Caco-2 (cell line): ENCODE results near the gene KAT5. TPM values are rescaled to one million over a fixed set of nuclear protein-coding genes. Genes with fewer than 3 reads are reported as not detected.

Experiments
- BruUV-seq: library from RNA; stranded (reverse); fragments of 400-500 nt; replicated peaks from 2 replicates; lab custom pipeline; 2021; lab: Mats Ljungman, UMichigan
- CTCF ChIA-PET: fragments of 300-600 bp; sonication (Branson Sonifier 250); formaldehyde crosslinking; loops from one replicate; lab custom pipeline; 2022; ENCODE audit warnings: antibody characterized with exemption; lab: Charles Lee
- POLR2A ChIA-PET: fragments of 300-600 bp; sonication (Branson Sonifier 250); formaldehyde crosslinking; loops from one replicate; lab custom pipeline; 2022; ENCODE audit warnings: antibody characterized with exemption; lab: Charles Lee
- DNase-seq, 2 experiments: peaks; one replicate each; pipeline versions ENCODE4 v3.0.0 to v3.0.0-alpha.2; 2020 to 2022
- H3K27me3 ChIP-seq: replicated peaks from 2 replicates; pipeline ENCODE4 v1.6.0; 2011; ENCODE audit warnings: low read length; ENCODE audit not compliant: control insufficient read depth, insufficient read depth
- H3K36me3 ChIP-seq: 2 replicates; pipeline ENCODE4 v1.5.1; 2011; ENCODE audit warnings: low read length; ENCODE audit not compliant: control insufficient read depth, insufficient read depth
- H3K4me1 ChIP-seq: fragments of 250-450 bp; sonication (Bioruptor Pico); 2 replicates; pipeline ENCODE4 v1.5.1; 2020; ENCODE audit warnings: mild to moderate bottlenecking
- H3K4me3 ChIP-seq: 2 replicates; pipeline ENCODE4 v1.5.1; 2011; ENCODE audit warnings: low read depth, mild to moderate bottlenecking, control low read depth, low read length
- H3K9me3 ChIP-seq: fragments of 250-450 bp; sonication (Bioruptor Pico); 2 replicates; pipeline ENCODE4 v1.5.1; 2020; ENCODE audit warnings: mild to moderate bottlenecking, moderate library complexity
- H3K27ac Mint-ChIP-seq: one replicate; pipeline ENCODE4 v1.8.0; 2022; ENCODE audit warnings: mixed read lengths; ENCODE audit not compliant: unreplicated experiment
- H3K27me3 Mint-ChIP-seq: one replicate; pipeline ENCODE4 v1.8.0; 2022; ENCODE audit warnings: mixed read lengths; ENCODE audit not compliant: insufficient read depth, unreplicated experiment
- H3K36me3 Mint-ChIP-seq: one replicate; pipeline ENCODE4 v1.8.0; 2022; ENCODE audit warnings: mild to moderate bottlenecking, mixed read lengths; ENCODE audit not compliant: insufficient read depth, unreplicated experiment
- H3K4me1 Mint-ChIP-seq: one replicate; pipeline ENCODE4 v1.8.0; 2022; ENCODE audit warnings: low read depth, mixed read lengths; ENCODE audit not compliant: unreplicated experiment
- H3K4me3 Mint-ChIP-seq: one replicate; pipeline ENCODE4 v1.8.0; 2022; ENCODE audit warnings: mild to moderate bottlenecking, moderate library complexity, mixed read lengths; ENCODE audit not compliant: unreplicated experiment
- H3K9me3 Mint-ChIP-seq: one replicate; pipeline ENCODE4 v1.8.0; 2022; ENCODE audit warnings: mixed read lengths; ENCODE audit not compliant: unreplicated experiment
- intact Hi-C: fragments of 100-400 bp; cut with micrococcal nuclease; formaldehyde crosslinking; loops from one replicate; pipeline ENCODE4 v1.10.0; 2022; ENCODE audit not compliant: unreplicated experiment
- total RNA-seq: library from RNA; stranded (reverse); gene quantifications from 2 replicates; pipeline ENCODE4 v1.2.3, GENCODE V29; 2022
- TF ChIP-seq, protein P1 (sequence below), 2 experiments: fragments of 200-600 bp in 1 of 2; IDR thresholded peaks; 1 replicate in 1 of 2; 2 replicates in 1 of 2; pipeline versions ENCODE4 v1.5.1 to v1.8.0; 2011 to 2022; ENCODE audit warnings: antibody characterized with exemption in 1 of 2, control low read depth in 1 of 2, inconsistent platforms in 1 of 2, low read depth in 1 of 2, low read length in 1 of 2, mild to moderate bottlenecking in 1 of 2, moderate library complexity in 1 of 2; ENCODE audit not compliant: insufficient read depth in 1 of 2, severe bottlenecking in 1 of 2, unreplicated experiment in 1 of 2

KAT5 gene
- total RNA-seq, 1 experiment from 2014 or later: 70.1 TPM

- no peak overlapping the region for H3K4me3 ChIP-seq
- BruUV-seq: no TSS peak
- CTCF ChIA-PET: interaction anchor here (1.0 kb wide), 1 partner anchor 151 kb away, joined by 3 read pairs; the partner anchor contains the start of gene FIBP
- intact Hi-C loops: no loop called here
- H3K4me1 ChIP-seq: no peaks in the 10 kb centered on the region
- H3K27me3 Mint-ChIP-seq: no peaks in the 10 kb centered on the region
- TF ChIP-seq, protein P1, sequence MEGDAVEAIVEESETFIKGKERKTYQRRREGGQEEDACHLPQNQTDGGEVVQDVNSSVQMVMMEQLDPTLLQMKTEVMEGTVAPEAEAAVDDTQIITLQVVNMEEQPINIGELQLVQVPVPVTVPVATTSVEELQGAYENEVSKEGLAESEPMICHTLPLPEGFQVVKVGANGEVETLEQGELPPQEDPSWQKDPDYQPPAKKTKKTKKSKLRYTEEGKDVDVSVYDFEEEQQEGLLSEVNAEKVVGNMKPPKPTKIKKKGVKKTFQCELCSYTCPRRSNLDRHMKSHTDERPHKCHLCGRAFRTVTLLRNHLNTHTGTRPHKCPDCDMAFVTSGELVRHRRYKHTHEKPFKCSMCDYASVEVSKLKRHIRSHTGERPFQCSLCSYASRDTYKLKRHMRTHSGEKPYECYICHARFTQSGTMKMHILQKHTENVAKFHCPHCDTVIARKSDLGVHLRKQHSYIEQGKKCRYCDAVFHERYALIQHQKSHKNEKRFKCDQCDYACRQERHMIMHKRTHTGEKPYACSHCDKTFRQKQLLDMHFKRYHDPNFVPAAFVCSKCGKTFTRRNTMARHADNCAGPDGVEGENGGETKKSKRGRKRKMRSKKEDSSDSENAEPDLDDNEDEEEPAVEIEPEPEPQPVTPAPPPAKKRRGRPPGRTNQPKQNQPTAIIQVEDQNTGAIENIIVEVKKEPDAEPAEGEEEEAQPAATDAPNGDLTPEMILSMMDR (IDR thresholded peaks at IDR 0.05; ENCODE audit: insufficient read depth in 1 of 2, low read depth in 1 of 2, low read length in 1 of 2, severe bottlenecking in 1 of 2, unreplicated experiment in 1 of 2): no peak
- no peaks in the 10 kb centered on the region for H3K36me3 Mint-ChIP-seq
- no peak overlapping the region for H3K4me3 Mint-ChIP-seq
- POLR2A ChIA-PET: interaction anchor here (0.6 kb wide), 1 partner anchor 54 kb away, joined by 3 read pairs; no protein-coding TSS in a partner anchor
- peaks cover 34% of the 10 kb centered on the region for H3K9me3 Mint-ChIP-seq
- H3K27ac Mint-ChIP-seq: no peak overlapping the region
- peaks cover 23% of the 10 kb centered on the region for H3K9me3 ChIP-seq
- no peaks in the 10 kb centered on the region for H3K27me3 ChIP-seq
- no peaks in the 10 kb centered on the region for H3K4me1 Mint-ChIP-seq
- H3K36me3 ChIP-seq: no peaks in the 10 kb centered on the region
- DNase-seq: no peak
Measured at GRCh38 chr11:65736810-65737209, 24.8 kb downstream of the KAT5 start.

GRCh38 chr11:65739022-65739421 is 27.0 kb downstream of the KAT5 start:
- H3K4me1 Mint-ChIP-seq: no peaks in the 10 kb centered on the region
- Histone ChIP-seq H3K4me3 (no peak overlapping the region), H3K36me3 (no peaks in the 10 kb centered on the region), H3K27me3 (no peaks in the 10 kb centered on the region), H3K9me3 (peaks cover 15% of the 10 kb centered on the region; the same call in 1 of the 2 replicates), H3K4me1 (no peaks in the 10 kb centered on the region)
- POLR2A ChIA-PET: no interaction called here
- no peak overlapping the region for H3K4me3 Mint-ChIP-seq
- H3K9me3 Mint-ChIP-seq: peaks cover 29% of the 10 kb centered on the region
- CTCF ChIA-PET: interaction anchor here (0.7 kb wide), 1 partner anchor 254 kb away, joined by 3 read pairs; no protein-coding TSS in a partner anchor
- no peak overlapping the region for H3K27ac Mint-ChIP-seq
- no peak for DNase-seq
- TF ChIP-seq, protein P1 (IDR thresholded peaks at IDR 0.05; ENCODE audit: insufficient read depth in 1 of 2, low read depth in 1 of 2, low read length in 1 of 2, severe bottlenecking in 1 of 2, unreplicated experiment in 1 of 2): no peak
- no TSS peak for BruUV-seq
- H3K27me3 Mint-ChIP-seq: no peaks in the 10 kb centered on the region
- H3K36me3 Mint-ChIP-seq: no peaks in the 10 kb centered on the region
- intact Hi-C loops: no loop called here

DNA sequence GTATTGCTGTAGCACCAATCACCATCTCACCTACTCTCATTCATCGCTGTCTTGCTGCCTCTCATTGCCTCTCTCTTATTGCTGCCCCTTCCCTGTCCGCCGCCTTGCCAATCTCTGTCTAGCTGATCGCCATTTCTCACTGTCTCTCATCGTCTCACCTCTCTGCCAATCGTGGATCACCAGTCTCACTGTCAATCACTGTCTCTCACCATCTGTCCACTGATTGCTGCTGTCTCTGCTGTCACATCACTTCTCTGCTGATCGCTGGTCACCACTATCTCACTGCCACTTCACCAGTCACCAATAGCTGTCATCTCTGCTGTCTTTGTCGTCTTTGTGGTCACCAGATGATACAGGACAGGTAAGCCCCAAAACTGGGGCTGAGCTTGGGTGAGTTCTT is 29.1 kb downstream of the KAT5 start:
- no peaks in the 10 kb centered on the region for H3K36me3 ChIP-seq
- no peaks in the 10 kb centered on the region for H3K27me3 Mint-ChIP-seq
- H3K9me3 ChIP-seq: peaks cover 15% of the 10 kb centered on the region; the same call in 1 of the 2 replicates
- no peaks in the 10 kb centered on the region for H3K4me1 Mint-ChIP-seq
- no peaks in the 10 kb centered on the region for H3K4me1 ChIP-seq
- H3K4me3 ChIP-seq: no peak overlapping the region
- H3K4me3 Mint-ChIP-seq: no peak overlapping the region
- no peak for DNase-seq
- CTCF ChIA-PET: no interaction called here
- BruUV-seq: no TSS peak
- no peak overlapping the region for H3K27ac Mint-ChIP-seq
- POLR2A ChIA-PET: no interaction called here
- peaks cover 18% of the 10 kb centered on the region for H3K9me3 Mint-ChIP-seq
- no peaks in the 10 kb centered on the region for H3K36me3 Mint-ChIP-seq
- H3K27me3 ChIP-seq: no peaks in the 10 kb centered on the region; the same call in 1 of the 2 replicates
- intact Hi-C loops: no loop called here
- TF ChIP-seq, protein P1 (IDR thresholded peaks at IDR 0.05; ENCODE audit: insufficient read depth in 1 of 2, low read depth in 1 of 2, low read length in 1 of 2, severe bottlenecking in 1 of 2, unreplicated experiment in 1 of 2): no peak
